Stimulated activated CD8-positive, alpha-beta memory T cell treated with anti-CD3 and anti-CD28 coated beads, Interleukin-15, amount 100 ng/mL, for 48 hours (primary cell): ENCODE measurements around the gene WWTR1.

ENCODE experiments used
- DNase-seq, 2 donors: peaks; one replicate each; pipeline ENCODE4 v3.0.0-alpha.2; 2020; ENCODE audit warnings: low read depth in 2 of 2

WWTR1 gene

GRCh38 chr3:149534671-149535332, 123.0 kb downstream of the WWTR1 start:
- DNase-seq, result no peak

DNA sequence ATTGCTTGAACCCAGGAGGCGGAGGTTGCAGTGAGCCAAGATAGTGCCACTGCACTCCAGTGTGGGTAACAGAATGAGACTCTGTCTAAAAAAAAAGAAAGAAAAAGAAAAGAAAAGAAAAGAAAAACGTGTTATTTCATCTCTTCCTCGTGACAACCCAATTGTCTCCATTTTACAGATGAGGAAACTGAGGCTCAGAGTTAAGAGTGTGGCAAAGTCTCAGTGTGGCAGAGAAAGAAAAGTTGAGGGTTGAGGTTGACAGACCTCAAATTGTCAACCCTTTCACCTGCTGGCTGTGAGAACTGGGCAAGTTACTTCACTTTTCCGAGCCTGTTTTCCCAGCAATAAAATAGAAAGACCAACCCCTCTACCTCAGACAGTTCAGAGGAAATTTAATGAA, 123.7 kb downstream of the WWTR1 start:
- DNase-seq, result no peak

DNA sequence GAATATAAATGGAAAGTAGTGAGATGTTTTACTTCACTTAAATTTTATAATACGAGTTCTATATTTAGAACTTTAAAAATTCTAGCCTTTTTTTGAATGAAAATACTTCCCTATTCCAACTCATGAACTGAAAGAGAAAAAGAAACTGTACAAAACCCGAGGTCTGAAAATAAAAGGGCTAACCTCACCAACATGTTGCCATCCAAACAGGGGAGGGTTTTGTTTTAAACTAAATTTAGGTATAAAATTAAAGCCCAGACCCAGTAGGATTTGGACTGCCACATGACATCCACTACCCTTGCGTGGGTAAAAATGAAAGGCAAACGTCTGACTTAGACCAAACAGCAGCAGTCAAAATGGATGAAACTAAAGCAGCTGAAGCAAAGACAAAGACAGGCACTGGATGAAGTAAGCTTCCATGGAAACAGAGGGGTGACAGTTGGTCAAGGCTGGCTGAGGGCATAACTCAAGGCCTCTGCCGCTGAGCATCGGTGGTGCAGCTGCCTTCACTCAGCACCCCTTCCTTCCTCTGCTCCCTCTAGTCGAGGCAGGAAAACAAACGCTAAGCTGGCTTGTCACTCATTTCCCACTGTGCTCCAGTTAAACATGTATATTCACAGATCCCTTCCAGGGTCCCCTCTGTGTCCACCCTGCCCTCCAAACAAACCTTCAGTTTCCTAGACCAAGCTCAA, 125.2 kb downstream of the WWTR1 start:
- no peak for DNase-seq

GRCh38 chr3:149529099-149529498, 128.7 kb downstream of the WWTR1 start:
- no peak for DNase-seq

GRCh38 chr3:149528340-149528650, 129.5 kb downstream of the WWTR1 start:
- DNase-seq, result no peak

DNA sequence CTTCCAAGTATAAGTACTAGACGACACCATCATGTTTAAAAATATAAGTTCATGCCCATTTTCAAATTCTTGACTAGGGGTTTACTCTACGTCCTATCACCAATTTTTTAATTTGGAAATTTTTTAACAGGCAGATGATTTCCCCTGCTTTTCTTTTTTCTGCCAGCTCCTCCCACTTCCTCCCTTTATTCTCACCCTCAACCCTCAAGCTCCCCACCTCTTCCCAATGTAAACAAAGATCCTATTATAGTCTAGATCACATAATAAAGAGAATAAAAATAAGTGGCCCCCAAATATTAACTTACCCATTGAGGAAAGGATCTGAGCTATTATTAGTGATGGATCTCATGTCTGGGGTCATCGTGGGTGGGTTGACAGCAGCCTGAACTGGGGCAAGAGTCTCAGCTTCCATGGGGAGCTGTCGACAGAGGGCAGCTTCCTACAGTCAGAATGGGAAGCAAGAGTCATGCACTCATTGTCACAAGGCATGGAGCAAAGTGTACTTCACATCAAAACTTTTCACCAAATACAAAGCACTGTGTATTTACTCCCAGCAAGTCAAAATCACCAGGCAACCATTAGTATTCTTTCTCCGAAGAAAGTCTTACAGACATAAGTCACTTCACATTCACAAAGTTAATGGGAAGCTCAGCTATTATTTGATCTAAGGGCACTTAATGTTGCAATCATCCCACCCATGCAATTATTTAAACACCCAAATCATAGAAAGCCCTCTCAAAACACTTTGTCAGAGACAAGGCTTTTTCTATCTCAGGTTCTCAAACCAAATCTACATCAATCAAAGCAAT, 130.1 kb downstream of the WWTR1 start:
- DNase-seq, result no peak

- no peak for DNase-seq
Measured at GRCh38 chr3:149523512-149524299, 134.1 kb downstream of the WWTR1 start.

GRCh38 chr3:149519912-149520311, 137.9 kb downstream of the WWTR1 start:
- DNase-seq, result no peak

DNA sequence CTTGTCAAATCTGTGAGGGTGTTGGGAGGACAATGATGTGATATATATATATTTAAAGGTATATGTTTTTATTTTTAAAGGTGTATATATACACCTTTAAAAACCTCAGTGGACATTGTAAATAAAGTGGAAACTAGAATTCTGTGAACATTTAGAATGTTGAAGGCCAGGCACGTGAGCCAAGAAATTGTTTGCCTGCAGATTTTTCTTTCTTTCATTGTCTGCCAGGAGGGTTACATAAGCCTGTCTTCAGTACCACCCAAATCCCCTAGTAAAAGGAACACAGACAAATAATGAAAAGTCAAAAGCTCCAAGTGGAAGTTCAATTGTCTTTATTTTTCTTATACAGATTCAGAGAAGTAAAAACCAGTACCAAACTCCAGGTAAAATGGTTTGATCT, 140.9 kb downstream of the WWTR1 start:
- DNase-seq, result no peak

- no peak for DNase-seq
Measured at GRCh38 chr3:149515249-149515648, 142.6 kb downstream of the WWTR1 start.

DNA sequence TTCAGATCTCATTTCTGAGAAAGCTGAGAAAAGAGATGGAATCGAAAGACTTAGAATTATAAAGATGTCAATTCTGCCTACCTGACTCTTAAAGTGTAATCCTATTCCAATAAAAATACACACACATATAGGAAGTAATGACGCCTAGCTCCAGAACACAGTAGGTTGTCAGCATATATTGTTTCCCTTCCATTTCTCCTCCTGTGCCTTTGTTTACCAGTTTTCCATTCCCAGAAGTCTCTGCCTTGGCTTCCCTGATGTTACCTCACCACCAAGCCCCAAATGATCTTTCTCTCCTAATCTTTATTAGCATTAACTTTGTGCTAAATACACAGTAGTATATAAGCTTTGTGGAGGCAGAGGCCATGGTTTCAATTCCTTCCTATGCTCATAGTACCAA, 143.4 kb downstream of the WWTR1 start:
- no peak for DNase-seq

DNA sequence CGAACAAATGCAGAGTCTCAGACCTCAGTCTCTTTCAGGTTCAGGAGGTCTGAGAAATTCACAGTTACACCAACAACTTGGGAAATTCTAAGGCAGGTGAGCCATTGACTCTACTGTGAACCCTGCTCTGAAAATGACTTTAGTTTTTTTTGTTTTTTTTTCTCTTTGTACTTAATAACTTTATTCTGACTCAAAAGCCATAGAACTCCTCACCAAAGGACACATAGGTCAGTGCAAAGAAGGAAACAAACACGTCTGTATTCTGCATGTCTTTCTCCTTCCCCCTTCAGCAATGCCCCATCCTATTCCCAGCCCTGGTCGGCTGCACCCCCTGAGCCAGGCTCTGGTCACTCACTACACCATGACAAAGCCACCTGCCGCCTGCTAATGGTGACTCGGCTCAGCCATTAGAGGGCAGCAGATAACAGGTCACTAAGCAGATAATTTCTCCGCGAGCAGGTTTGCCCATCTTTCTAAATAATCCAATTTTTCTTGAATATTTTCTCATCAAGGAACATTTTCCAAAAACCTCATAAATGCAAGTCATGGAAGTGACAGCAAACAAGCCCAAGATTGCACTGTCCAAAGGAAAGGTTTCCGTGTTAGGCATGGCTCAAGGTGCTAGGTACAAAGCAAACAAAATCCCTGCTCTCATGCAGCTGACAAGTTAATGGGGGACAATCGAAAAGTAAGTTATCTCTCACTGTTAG, 145.6 kb downstream of the WWTR1 start:
- DNase-seq, result no peak

- DNase-seq, result no peak
Measured at GRCh38 chr3:149511040-149511626, 146.7 kb downstream of the WWTR1 start.

GRCh38 chr3:149510480-149510879, 147.3 kb downstream of the WWTR1 start:
- no peak for DNase-seq

DNA sequence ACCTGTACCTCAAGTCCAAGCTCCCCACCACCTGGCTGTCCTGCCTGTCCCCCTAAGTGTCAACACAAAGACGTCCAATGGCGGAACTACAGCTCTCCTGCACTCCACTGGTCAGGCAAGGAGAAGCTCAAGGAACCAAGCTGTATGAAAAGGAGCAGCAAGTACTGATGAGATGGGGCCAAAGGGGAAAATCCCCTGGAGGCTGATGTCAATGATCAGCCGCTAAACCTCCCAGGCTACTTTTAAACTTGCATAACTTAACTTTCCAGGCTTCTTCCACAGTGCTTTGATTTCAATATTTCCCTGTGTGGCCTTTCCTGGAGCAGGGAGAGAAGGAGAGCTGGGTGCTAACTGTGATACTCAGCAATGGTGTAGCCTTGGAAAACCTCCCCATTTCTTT, 148.3 kb downstream of the WWTR1 start:
- DNase-seq, result no peak

DNA sequence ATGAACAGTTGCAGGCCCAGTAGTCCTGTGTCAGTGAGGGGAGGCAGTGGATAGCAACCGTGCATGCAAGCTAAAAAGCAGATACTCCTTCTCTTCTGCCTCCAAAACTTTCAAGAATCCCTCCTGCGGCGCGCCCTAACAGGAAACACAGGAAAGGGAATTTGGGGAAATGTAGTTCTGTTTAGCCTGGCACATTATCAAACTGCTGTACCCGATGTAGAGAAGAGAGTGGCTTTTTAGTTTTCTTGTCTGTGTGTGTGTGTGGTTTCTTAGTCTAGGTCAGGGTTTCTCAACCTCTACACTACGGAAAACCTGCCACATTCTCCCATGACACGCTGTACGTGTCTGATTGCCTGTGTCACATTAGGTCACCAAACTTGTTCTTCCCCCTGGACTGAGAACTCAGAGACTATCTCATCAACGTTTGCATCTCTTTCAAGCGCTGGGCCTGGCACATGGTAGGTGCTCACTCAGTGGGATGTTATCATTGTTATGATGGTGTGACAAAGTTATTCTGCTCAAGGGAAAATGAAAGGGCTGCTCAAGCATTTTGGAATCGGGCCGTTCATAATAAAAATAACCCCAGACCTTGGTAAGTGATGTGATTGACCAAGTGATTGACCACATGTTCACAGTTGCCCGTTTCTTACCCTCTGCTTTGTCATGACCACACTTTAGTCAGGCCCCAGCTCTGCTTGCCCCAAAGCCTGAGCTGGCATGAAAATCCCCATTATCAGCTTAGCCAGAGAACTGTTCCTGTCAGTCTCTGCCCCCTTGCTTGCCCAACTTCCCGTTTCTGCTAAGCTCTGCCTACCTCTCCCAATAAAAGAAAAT, 150.1 kb downstream of the WWTR1 start:
- DNase-seq, result no peak

- DNase-seq, result no peak
Measured at GRCh38 chr3:149506965-149507364, 150.9 kb downstream of the WWTR1 start.

- no peak for DNase-seq
Measured at GRCh38 chr3:149506540-149506939, 151.3 kb downstream of the WWTR1 start.

DNA sequence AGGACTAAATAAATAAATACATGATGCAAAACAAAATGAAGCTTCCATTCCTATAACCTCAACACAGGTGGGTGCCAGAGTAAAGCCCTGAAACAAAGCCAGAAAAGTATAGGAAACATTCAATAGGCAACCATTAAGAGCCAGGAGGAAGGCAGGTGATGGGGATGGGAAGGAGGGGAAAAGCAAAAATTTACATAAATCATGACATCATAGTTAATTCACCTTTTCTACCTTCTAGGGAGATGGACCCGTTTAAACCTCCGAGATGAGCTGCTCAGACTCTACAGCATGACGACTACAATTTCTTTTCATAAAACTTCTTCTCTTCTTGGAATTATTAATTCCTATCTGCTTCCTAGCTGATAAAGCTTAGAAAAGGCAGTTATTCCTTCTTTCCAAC, 155.4 kb downstream of the WWTR1 start:
- no peak for DNase-seq

- DNase-seq, result no peak
Measured at GRCh38 chr3:149501524-149501923, 156.3 kb downstream of the WWTR1 start.
